ENCODE results near the gene BCAS4. TPM values are rescaled to one million over a fixed set of nuclear protein-coding genes. Genes with fewer than 3 reads are reported as not detected.
"Not testable (repeated sequence)": the region's sequence is repeated elsewhere in the genome, so short reads cannot be mapped to it uniquely, and the experiment has no call there.

BCAS4 gene
- 2.4 TPM for polyA plus RNA-seq (ENCODE audit: insufficient read length)

- DNase-seq (ENCODE audit: low read depth): no peak
These were observed at the start of gene BCAS4 for GRCh38 chr20:50794846-50795634. BCAS4 (plus strand) TSS chr20:50795061; CDS start chr20:50795084, 23 bp downstream.

GRCh38 chr20:50745634-50746137 is 49.2 kb upstream of the BCAS4 start:
- no peak for DNase-seq (ENCODE audit: low read depth)

GRCh38 chr20:50746138-50746940 is 48.5 kb upstream of the BCAS4 start:
- no peak for DNase-seq (ENCODE audit: low read depth)

GRCh38 chr20:50747275-50747674 is 47.6 kb upstream of the BCAS4 start:
- DNase-seq (ENCODE audit: low read depth): no peak

GRCh38 chr20:50750145-50750671 is 44.7 kb upstream of the BCAS4 start:
- DNase-seq (ENCODE audit: low read depth): no peak

- DNase-seq (ENCODE audit: low read depth): no peak
These were observed 41.7 kb upstream of the BCAS4 start for GRCh38 chr20:50753152-50753551.

GRCh38 chr20:50754420-50754819 is 40.4 kb upstream of the BCAS4 start:
- DNase-seq (ENCODE audit: low read depth): no peak

- no peak for DNase-seq (ENCODE audit: low read depth)
These were observed 38.4 kb upstream of the BCAS4 start for GRCh38 chr20:50756447-50756846.

GRCh38 chr20:50758469-50758868 is 36.4 kb upstream of the BCAS4 start:
- DNase-seq (ENCODE audit: low read depth): no peak

- DNase-seq (ENCODE audit: low read depth): no peak
These were observed 35.9 kb upstream of the BCAS4 start for GRCh38 chr20:50758992-50759391.

- no peak for DNase-seq (ENCODE audit: low read depth)
These were observed 35.2 kb upstream of the BCAS4 start for GRCh38 chr20:50759678-50760077.

GRCh38 chr20:50762045-50762422 is 32.8 kb upstream of the BCAS4 start:
- DNase-seq (ENCODE audit: low read depth): no peak

- DNase-seq (ENCODE audit: low read depth): peak; percentile 4
These were observed 32.2 kb upstream of the BCAS4 start for GRCh38 chr20:50762435-50763220.

- not testable (repeated sequence) for DNase-seq (ENCODE audit: low read depth)
These were observed 31.1 kb upstream of the BCAS4 start for GRCh38 chr20:50763550-50764458.

- not testable (repeated sequence) for DNase-seq (ENCODE audit: low read depth)
These were observed 29.6 kb upstream of the BCAS4 start for GRCh38 chr20:50765251-50765650.

GRCh38 chr20:50765674-50766073 is 29.2 kb upstream of the BCAS4 start:
- no peak for DNase-seq (ENCODE audit: low read depth)

- DNase-seq (ENCODE audit: low read depth): not testable (repeated sequence)
These were observed 27.7 kb upstream of the BCAS4 start for GRCh38 chr20:50766955-50767809.

GRCh38 chr20:50768991-50769390 is 25.9 kb upstream of the BCAS4 start:
- not testable (repeated sequence) for DNase-seq (ENCODE audit: low read depth)

GRCh38 chr20:50769551-50770085 is 25.2 kb upstream of the BCAS4 start:
- DNase-seq (ENCODE audit: low read depth): not testable (repeated sequence)

Data from forelimb muscle (tissue), 1 donor.